ENCODE data around the gene NKIRAS1.
"Not testable (repeated sequence)": the region's sequence is repeated elsewhere in the genome, so short reads cannot be mapped to it uniquely, and the experiment has no call there.

The NKIRAS1 gene

DNA sequence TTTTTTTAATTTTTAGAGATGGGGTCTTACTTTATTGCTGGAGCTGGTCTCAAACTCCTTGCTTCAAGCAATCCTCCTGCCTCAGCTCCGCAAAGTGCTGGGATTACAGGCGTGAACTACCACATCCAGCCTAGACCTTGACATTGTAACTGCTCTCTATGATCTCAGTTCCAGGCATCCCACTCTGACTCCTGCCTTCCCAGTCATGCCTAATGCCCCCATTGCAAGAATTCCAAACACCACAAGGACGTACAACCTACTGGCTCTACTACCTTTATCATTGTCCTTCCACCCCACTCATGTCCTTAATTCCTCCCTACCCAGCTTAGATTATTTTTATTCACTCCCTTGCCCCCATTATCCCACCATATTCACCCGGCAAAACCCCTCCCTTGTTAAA, 21.6 kb downstream of the NKIRAS1 start:
- FAIRE-seq, result no peak

- no peak for FAIRE-seq
These were observed 22.3 kb downstream of the NKIRAS1 start for GRCh38 chr3:23894254-23895061.

DNA sequence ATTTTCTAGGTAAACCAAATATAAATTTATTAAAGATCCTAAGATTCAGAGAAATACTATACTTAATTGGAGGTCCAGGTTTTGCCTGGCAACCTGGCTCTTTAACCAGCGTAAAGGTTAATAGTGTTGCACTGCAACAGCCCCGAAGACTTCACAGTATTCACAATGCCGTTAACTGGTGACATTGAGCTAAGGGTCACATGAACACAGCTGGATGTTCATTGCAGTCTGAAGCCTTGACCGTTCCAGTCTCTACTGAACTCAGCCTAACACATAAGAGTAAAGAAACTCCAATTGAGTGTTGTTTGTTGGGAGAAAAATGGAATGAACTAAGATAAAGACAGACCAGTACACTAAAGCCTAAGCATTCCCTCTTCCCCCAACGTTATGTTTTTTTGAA, 26.8 kb downstream of the NKIRAS1 start:
- FAIRE-seq, result no peak

- no peak for FAIRE-seq
These were observed 27.4 kb downstream of the NKIRAS1 start for GRCh38 chr3:23889386-23889785.

DNA sequence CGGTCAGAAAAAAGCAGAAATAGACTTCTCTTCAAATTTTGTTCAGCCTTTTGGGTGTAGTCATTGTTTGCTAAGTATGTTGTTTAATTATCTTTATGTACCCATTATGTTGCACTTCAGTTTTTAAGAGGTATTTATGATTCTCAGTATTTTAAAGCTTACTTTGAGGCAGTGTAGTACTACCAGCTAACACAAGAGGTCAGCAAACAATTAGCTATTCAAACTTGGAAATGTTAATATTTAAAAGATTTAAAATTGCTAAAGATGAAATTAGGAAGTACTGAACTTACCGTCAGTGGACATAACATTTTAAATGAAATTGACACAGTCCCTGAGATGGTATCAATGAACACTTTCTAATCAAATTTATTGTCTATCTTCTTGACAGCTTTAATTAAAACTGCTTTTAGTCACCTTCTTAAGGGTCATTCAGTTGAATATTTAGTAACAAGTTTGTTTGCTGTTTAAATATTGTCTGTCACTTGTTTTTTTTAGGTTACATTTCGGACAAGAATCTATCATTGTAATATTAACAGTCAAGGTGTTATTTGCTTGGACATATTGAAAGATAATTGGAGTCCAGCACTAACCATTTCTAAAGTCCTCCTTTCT, 28.1 kb downstream of the NKIRAS1 start:
- FAIRE-seq, result peak; percentile 89

DNA sequence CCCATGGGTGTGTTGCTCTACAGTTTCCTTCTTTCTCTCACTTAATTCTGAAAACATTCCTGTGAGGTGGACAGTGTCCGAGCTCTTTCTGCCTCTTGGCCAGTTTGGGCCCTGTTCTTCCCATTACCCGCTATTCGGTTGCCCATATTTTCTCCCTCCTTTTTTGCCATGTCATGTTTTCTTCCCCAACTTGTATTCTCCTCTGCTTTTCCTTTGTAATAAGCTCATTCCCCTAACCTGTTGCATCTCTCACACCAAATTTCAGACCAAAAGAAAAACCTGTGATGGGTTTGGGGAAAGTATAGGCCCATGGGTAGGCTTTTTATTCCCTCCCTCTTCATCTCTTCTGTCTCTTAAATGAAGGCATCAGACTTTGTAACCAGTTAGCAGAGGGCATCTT, 30.5 kb downstream of the NKIRAS1 start:
- FAIRE-seq, result no peak

GRCh38 chr3:23885210-23885609, 31.6 kb downstream of the NKIRAS1 start:
- no peak for FAIRE-seq

DNA sequence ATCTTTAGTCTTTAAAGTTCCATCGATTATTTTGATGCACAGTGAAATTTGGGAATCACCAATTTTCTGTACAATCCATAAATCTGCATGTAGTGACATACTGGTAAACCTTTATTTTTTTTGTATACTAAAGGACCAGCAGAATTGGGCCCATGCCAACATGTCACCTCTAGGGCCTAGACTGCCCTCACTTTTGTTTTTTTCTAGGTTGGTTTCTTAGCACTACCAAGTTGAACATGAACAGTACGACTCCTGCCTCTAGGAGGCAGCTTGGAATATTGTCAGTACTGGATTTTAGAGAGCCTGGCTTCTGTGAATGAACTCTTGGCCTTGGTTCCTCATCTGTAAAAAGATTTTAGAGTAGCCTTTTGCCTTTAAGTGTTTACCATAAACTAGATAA, 32.3 kb downstream of the NKIRAS1 start:
- no peak for FAIRE-seq

DNA sequence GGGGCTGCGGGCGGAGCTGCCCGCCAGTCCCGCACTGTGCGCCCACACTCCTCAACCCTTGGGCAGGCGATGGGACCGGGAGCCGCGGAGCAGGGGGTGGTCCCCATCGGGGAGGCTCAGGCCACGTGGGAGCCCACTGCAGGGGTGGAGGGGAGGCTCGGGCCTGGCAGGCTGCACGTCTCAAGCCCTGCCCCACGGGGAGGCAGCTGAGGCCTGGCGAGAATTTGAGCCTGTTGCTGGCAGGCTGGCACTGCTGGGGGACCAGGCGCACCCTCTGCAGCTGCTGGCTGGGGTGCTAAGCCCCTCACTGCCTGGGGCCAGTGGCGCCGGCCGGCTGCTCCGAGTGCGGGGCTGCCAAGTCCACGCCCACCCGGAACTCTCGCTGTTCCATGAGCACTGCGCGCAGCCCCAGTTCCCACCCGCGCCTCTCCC, 34.3 kb downstream of the NKIRAS1 start:
- FAIRE-seq, result no peak

GRCh38 chr3:23881993-23882392, 34.8 kb downstream of the NKIRAS1 start:
- FAIRE-seq, result not testable (repeated sequence)

DNA sequence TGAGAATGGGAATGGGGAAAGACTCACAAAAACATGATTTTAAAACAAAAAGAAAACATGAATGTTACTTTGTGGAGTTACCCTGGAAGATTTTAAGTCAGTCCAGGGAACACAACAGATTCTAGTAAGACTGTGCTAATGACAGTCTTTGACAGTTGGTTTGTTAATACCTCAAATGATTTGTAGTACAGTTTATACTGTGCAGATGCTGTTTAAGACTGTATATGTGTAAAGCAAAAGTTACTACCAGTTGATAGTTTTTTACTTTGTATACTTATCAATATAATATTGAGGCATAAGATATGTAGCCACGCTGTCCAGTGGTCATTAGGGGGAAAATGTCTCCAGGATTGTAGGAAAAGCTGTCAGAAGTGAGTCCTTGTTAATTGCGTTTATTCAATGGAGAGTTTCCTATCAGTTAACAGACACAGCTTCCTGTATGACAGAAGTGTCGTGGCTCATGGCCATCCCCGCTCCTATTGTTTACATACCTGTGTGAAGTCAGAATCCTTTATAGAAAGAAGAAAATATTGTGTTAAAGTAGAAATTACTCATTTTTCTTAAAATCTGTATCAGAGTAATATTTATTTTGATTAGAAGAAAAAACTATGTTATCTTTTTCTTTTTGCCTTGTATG, 36.0 kb downstream of the NKIRAS1 start:
- no peak for FAIRE-seq

DNA sequence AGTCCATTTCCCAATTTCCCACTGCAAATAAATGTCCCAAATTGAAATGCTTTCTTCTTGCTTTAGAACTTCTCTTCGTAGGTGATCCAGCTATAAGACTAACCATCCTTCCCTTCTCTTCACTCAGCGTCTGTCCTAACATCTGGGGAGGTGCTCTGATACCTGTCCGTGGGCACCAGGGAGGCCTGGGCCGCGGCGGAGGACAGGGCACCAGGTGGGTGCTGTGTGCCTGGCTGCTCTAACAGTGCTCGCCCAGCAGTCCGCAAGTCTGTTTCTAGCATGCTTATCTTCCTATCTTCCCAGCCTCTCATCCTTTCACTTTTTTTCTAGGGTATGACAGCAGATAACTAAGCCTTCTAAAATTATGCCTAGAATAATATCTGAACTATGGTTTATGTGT, 37.3 kb downstream of the NKIRAS1 start:
- FAIRE-seq, result no peak

- no peak for FAIRE-seq
These were observed 39.3 kb downstream of the NKIRAS1 start for GRCh38 chr3:23877329-23877980.

DNA sequence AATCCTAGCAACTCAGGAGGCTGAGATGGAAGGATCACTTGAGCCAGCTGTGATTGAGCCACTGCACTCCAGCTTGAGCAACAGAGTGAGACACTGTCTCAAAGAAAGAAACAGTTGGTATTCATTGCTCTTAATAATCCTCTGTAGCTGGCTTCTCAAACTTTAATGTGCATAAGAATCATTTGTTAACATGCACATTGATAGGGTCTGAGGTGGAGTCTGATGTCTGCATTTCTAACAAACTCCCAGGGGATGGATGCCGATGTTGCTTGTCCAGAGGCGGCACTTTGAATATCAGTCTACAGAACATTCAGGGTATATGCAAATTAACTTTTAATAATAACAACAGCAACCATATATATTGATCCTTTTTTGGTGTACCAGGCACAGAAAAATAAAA, 39.9 kb downstream of the NKIRAS1 start:
- no peak for FAIRE-seq

GRCh38 chr3:23875113-23875725, 41.6 kb downstream of the NKIRAS1 start:
- no peak for FAIRE-seq

- no peak for FAIRE-seq
These were observed 42.3 kb downstream of the NKIRAS1 start for GRCh38 chr3:23874359-23875112.

DNA sequence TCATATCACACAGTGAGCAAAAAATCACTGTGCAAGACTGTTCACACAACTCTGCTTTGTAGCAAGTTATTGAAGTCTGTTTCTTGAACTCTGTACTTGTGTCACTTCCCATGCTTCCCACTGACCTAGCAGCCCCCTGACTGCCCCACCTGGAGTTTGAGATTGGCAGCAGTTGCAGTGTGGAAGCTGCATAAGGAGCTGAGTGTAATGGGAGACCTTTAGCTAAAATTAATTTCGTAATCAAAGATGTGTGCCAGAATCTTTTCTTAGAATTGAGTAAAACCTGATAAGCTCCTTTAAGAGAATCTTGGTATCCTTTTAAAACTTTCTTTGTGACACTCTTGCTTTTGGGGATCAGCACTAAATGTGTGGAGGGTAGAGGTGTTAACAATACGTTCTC, 42.8 kb downstream of the NKIRAS1 start:
- FAIRE-seq, result no peak

- no peak for FAIRE-seq
These were observed 44.5 kb downstream of the NKIRAS1 start for GRCh38 chr3:23872330-23872729.

DNA sequence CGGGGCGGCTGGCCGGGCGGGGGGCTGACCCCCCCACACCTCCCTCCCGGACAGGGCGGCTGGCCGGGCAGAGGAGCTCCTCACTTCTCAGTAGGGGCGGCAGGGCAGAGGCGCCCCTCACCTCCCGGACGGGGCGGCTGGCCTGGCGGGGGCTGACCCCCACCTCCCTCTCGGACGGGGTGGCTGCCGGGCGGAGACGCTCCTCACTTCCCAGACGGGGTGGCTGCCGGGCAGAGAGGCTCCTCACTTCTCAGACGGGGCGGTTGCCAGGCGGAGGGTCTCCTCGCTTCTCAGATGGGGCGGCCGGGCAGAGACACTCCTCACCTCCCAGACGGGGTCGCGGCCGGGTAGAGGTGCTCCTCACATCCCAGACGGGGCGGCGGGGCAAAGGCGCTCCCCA, 45.4 kb downstream of the NKIRAS1 start:
- not testable (repeated sequence) for FAIRE-seq

DNA sequence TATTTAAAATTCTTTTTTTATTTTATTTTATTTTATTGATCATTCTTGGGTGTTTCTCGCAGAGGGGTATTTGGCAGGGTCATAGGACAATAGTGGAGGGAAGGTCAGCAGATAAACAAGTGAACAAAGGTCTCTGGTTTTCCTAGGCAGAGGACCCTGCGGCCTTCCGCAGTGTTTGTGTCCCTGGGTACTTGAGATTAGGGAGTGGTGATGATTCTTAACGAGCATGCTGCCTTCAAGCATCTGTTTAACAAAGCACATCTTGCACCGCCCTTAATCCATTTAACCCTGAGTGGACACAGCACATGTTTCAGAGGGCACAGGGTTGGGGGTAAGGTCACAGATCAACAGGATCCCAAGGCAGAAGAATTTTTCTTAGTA, 46.1 kb downstream of the NKIRAS1 start:
- not testable (repeated sequence) for FAIRE-seq

GRCh38 chr3:23869977-23870662, 46.7 kb downstream of the NKIRAS1 start:
- FAIRE-seq, result no peak

- no peak for FAIRE-seq
These were observed 49.0 kb downstream of the NKIRAS1 start for GRCh38 chr3:23867838-23868237.
